ENCODE measurements around the gene RNPEPL1. TPM values are rescaled to one million over a fixed set of nuclear protein-coding genes. Genes with fewer than 3 reads are reported as not detected.

The RNPEPL1 gene
- total and polyA plus RNA-seq, 7 donors, result 48.8 to 79.6 (median 59.4) TPM

GRCh38 chr2:240624950-240625621 lies 56.8 kb downstream of the RNPEPL1 start, which contains the start of gene GPR35:
GPR35 (plus strand) TSS chr2:240625480; CDS start chr2:240629953, 4,473 bp downstream.
- ATAC-seq, result peak in 1 of 4 donors; percentile 10
- intact Hi-C loops (cut with DNase I), result no loop called here
- TF ChIP-seq CTCF (IDR thresholded peaks at IDR 0.05), result no peak
- 47 to 56% (median 48%) methylated on average over 22 to 23 of the region's 23 CpGs for WGBS, 3 donors
- no peaks in the 10 kb centered on the region for H3K27me3 ChIP-seq (ENCODE audit: insufficient read depth in 3 of 3, low read length in 2 of 3)
- H3K27ac ChIP-seq, result no peak within 1 kb of the TSS
- no peak within 1 kb of the TSS for H3K4me3 ChIP-seq
- H3K9me3 ChIP-seq, result no peaks in the 10 kb centered on the region
- H3K4me1 ChIP-seq, result no peaks in the 10 kb centered on the region
- DNase-seq, result peak; percentile 19 to 62
- H3K36me3 ChIP-seq (ENCODE audit: insufficient read depth in 1 of 2, low read depth in 1 of 2), result no peaks in the 10 kb centered on the region

- H3K27me3 ChIP-seq (ENCODE audit: insufficient read depth in 3 of 3, low read length in 2 of 3), result no peaks in the 10 kb centered on the region
- no peaks in the 10 kb centered on the region for H3K36me3 ChIP-seq (ENCODE audit: insufficient read depth in 1 of 2, low read depth in 1 of 2)
- TF ChIP-seq CTCF (IDR thresholded peaks at IDR 0.05), result no peak
- no peaks in the 10 kb centered on the region for H3K4me1 ChIP-seq
- WGBS, 3 donors, result 57 to 73% (median 65%) methylated on average over 19 to 21 of the region's 21 CpGs
- no peak overlapping the region for H3K4me3 ChIP-seq
- H3K9me3 ChIP-seq, result no peaks in the 10 kb centered on the region
- ATAC-seq (no peak), DNase-seq (peak; percentile 14 to 54)
- H3K27ac ChIP-seq, result no peak overlapping the region
- intact Hi-C loops (cut with DNase I), result no loop called here
Measured at GRCh38 chr2:240626531-240627300, 58.4 kb downstream of the RNPEPL1 start.

- 84 to 92% (median 87%) methylated on average over 16 to 17 of the region's 17 CpGs for WGBS, 3 donors
- Histone ChIP-seq H3K9me3 (no peaks in the 10 kb centered on the region), H3K4me1 (no peaks in the 10 kb centered on the region), H3K36me3 (ENCODE audit: insufficient read depth in 1 of 2, low read depth in 1 of 2) (no peaks in the 10 kb centered on the region), H3K27me3 (ENCODE audit: insufficient read depth in 3 of 3, low read length in 2 of 3) (no peaks in the 10 kb centered on the region), H3K27ac (no peak overlapping the region), H3K4me3 (no peak overlapping the region)
- ATAC-seq (no peak), DNase-seq (peak in 1 of 2 donors; percentile 32)
- TF ChIP-seq CTCF (IDR thresholded peaks at IDR 0.05), result no peak
- intact Hi-C loops (cut with DNase I), result no loop called here
Measured at GRCh38 chr2:240627736-240628506, 59.6 kb downstream of the RNPEPL1 start.

- Histone ChIP-seq H3K4me3 (no peak overlapping the region), H3K27me3 (ENCODE audit: insufficient read depth in 3 of 3, low read length in 2 of 3) (no peaks in the 10 kb centered on the region), H3K36me3 (ENCODE audit: insufficient read depth in 1 of 2, low read depth in 1 of 2) (no peaks in the 10 kb centered on the region), H3K9me3 (no peaks in the 10 kb centered on the region), H3K4me1 (no peaks in the 10 kb centered on the region), H3K27ac (no peak overlapping the region)
- DNase-seq (peak in 1 of 2 donors; percentile 20), ATAC-seq (no peak)
- WGBS, 3 donors, result 70 to 86% (median 79%) methylated on average over 6 to 7 of the region's 7 CpGs
- no peak for TF ChIP-seq CTCF (IDR thresholded peaks at IDR 0.05)
- intact Hi-C loops (cut with DNase I), result no loop called here
Measured at GRCh38 chr2:240628507-240628807, 60.2 kb downstream of the RNPEPL1 start.

All from psoas muscle (tissue), 8 donors.